HL-60 (cell line): ENCODE results near the gene NRP1.

Experiments
- GABPA ChIP-seq: IDR thresholded peaks from 2 replicates; pipeline ENCODE4 v1.6.1; 2012; ENCODE audit warnings: low read depth
- POLR2AphosphoS5 ChIP-seq: IDR thresholded peaks from 2 replicates; pipeline ENCODE4 v1.6.1; 2012; ENCODE audit warnings: low read depth
- SPI1 ChIP-seq: IDR thresholded peaks from 2 replicates; pipeline ENCODE4 v1.6.1; 2012; ENCODE audit warnings: low read depth, mild to moderate bottlenecking, borderline replicate concordance
- TF ChIP-seq, protein P1 (sequence below): IDR thresholded peaks from one replicate; pipeline ENCODE4 v1.5.1; 2011; ENCODE audit warnings: low read length, control low read depth, inconsistent platforms; ENCODE audit not compliant: insufficient read depth
- TF ChIP-seq, protein P2 (sequence below): IDR thresholded peaks from 2 replicates; pipeline ENCODE4 v1.6.1; 2012; ENCODE audit warnings: low read depth; ENCODE audit not compliant: insufficient replicate concordance

DNA sequence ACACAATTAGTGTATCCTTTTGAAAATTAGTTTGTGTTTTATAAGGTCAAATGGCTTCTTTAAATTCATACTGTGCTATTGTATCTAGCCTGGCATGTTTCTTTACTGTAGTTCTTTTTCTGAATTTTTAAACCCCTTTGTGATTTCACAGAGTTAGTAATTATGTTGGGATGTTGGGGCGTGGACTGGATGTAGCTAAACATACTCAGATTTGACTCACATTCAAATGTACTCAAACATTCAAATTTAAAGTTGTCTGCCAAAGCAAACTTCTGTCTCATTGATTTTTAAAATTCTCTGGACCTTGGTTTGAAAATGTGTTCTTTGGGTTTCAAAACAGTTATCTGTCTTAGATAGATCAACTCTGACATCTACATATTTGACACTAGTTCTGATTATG lies 7.2 kb upstream of the NRP1 start:
- TF ChIP-seq, protein P1, sequence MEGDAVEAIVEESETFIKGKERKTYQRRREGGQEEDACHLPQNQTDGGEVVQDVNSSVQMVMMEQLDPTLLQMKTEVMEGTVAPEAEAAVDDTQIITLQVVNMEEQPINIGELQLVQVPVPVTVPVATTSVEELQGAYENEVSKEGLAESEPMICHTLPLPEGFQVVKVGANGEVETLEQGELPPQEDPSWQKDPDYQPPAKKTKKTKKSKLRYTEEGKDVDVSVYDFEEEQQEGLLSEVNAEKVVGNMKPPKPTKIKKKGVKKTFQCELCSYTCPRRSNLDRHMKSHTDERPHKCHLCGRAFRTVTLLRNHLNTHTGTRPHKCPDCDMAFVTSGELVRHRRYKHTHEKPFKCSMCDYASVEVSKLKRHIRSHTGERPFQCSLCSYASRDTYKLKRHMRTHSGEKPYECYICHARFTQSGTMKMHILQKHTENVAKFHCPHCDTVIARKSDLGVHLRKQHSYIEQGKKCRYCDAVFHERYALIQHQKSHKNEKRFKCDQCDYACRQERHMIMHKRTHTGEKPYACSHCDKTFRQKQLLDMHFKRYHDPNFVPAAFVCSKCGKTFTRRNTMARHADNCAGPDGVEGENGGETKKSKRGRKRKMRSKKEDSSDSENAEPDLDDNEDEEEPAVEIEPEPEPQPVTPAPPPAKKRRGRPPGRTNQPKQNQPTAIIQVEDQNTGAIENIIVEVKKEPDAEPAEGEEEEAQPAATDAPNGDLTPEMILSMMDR, result no peak
- TF ChIP-seq, protein P2, sequence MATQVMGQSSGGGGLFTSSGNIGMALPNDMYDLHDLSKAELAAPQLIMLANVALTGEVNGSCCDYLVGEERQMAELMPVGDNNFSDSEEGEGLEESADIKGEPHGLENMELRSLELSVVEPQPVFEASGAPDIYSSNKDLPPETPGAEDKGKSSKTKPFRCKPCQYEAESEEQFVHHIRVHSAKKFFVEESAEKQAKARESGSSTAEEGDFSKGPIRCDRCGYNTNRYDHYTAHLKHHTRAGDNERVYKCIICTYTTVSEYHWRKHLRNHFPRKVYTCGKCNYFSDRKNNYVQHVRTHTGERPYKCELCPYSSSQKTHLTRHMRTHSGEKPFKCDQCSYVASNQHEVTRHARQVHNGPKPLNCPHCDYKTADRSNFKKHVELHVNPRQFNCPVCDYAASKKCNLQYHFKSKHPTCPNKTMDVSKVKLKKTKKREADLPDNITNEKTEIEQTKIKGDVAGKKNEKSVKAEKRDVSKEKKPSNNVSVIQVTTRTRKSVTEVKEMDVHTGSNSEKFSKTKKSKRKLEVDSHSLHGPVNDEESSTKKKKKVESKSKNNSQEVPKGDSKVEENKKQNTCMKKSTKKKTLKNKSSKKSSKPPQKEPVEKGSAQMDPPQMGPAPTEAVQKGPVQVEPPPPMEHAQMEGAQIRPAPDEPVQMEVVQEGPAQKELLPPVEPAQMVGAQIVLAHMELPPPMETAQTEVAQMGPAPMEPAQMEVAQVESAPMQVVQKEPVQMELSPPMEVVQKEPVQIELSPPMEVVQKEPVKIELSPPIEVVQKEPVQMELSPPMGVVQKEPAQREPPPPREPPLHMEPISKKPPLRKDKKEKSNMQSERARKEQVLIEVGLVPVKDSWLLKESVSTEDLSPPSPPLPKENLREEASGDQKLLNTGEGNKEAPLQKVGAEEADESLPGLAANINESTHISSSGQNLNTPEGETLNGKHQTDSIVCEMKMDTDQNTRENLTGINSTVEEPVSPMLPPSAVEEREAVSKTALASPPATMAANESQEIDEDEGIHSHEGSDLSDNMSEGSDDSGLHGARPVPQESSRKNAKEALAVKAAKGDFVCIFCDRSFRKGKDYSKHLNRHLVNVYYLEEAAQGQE, result no peak
- no peak for TF ChIP-seq SPI1
- TF ChIP-seq POLR2AphosphoS5, result no peak
- no peak for TF ChIP-seq GABPA
